ENCODE measurements around the gene HCFC1R1. TPM values are rescaled to one million over a fixed set of nuclear protein-coding genes. Genes with fewer than 3 reads are reported as not detected.

HCFC1R1 gene
- total RNA-seq, 1 donor from 2014 or later = 65.7 TPM

DNA sequence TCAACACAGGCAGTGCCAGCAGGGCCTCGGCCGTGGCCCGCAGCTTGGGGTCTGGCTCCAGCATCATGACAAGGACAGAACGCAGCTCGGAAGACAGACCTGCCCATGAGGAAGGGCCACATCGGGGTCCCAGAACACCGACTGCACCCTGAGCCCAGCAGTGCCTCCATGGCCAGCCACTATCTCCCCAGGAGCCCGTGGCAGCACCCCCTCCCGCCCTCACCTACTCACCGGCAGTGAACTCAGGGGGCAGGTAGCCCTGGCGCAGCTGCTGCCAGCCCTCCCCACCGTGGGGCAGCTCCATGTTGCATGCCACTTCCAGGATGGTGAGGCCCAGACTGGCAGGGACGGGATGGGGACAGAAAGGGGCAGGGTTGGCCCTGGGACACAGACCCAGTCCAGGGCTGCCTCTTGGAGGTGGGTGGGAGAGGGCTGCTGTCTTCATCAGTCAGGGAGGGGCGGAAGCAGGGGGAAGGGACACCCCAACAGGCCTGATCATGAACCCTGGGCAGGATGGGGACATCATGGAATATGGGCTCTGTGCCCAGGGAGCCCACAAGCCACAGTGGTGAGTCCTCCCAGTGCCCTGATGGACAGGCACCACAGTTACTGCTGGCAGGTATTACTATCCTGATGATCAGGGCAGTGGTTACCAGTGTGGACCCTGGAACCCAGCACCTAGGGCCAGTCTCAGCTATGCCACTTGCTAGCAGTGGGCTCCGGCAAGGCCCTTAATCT is 49.3 kb downstream of the HCFC1R1 start:
- Mint-ChIP-seq H3K36me3 (peaks cover 1% of the 10 kb centered on the region), H3K9me3 (no peaks in the 10 kb centered on the region), H3K4me3 (no peak overlapping the region), H3K27me3 (ENCODE audit: low read depth) (no peaks in the 10 kb centered on the region), H3K4me1 (peaks cover 9% of the 10 kb centered on the region), H3K27ac (no peak overlapping the region)
- TF ChIP-seq, protein P1, sequence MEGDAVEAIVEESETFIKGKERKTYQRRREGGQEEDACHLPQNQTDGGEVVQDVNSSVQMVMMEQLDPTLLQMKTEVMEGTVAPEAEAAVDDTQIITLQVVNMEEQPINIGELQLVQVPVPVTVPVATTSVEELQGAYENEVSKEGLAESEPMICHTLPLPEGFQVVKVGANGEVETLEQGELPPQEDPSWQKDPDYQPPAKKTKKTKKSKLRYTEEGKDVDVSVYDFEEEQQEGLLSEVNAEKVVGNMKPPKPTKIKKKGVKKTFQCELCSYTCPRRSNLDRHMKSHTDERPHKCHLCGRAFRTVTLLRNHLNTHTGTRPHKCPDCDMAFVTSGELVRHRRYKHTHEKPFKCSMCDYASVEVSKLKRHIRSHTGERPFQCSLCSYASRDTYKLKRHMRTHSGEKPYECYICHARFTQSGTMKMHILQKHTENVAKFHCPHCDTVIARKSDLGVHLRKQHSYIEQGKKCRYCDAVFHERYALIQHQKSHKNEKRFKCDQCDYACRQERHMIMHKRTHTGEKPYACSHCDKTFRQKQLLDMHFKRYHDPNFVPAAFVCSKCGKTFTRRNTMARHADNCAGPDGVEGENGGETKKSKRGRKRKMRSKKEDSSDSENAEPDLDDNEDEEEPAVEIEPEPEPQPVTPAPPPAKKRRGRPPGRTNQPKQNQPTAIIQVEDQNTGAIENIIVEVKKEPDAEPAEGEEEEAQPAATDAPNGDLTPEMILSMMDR (IDR thresholded peaks at IDR 0.05; ENCODE audit: unreplicated experiment) = no peak
- no peak for DNase-seq (ENCODE audit: low spot score in 2 of 2, unreplicated experiment in 2 of 2)

DNA sequence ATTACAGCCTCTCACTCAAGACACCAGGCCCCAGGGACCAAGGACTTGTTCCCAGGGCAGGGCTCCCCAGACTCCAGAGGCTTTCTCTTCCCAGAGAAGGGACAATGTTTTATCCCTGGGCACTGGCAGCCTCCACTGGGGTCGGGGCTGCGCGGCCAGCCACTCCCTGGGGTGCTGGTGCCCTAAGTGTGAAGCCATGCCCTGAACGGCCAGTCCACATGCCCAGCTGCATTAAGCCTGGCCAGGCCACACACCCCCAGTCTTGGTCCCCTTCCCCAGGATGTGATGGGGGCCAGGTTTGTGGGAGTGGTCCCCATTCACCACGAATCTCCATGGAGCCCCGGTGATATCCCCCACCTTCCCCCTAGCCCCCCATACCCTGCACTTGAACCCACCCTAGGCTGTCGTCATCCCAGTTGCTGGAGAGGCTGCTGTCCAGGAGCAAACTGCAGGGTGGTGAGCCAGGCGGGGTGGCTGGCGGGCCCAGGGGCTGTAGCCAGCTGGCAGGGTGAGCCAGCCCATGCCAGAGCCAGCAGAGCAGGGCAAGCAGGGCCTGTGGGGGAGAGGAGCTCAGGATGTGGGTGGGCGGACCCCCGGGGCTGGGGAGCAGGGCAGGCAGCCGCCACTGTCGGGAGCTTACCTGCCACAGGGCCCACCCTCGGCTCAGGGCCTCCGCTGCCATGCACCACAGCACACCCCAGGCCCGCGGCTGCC is 50.0 kb downstream of the HCFC1R1 start:
- TF ChIP-seq, protein P1 (IDR thresholded peaks at IDR 0.05; ENCODE audit: unreplicated experiment) = no peak
- Mint-ChIP-seq H3K9me3 (no peaks in the 10 kb centered on the region), H3K27ac (no peak overlapping the region), H3K27me3 (ENCODE audit: low read depth) (no peaks in the 10 kb centered on the region), H3K4me3 (no peak overlapping the region), H3K4me1 (peaks cover 9% of the 10 kb centered on the region), H3K36me3 (peaks cover 1% of the 10 kb centered on the region)
- DNase-seq (ENCODE audit: low spot score in 2 of 2, unreplicated experiment in 2 of 2) = no peak

DNA sequence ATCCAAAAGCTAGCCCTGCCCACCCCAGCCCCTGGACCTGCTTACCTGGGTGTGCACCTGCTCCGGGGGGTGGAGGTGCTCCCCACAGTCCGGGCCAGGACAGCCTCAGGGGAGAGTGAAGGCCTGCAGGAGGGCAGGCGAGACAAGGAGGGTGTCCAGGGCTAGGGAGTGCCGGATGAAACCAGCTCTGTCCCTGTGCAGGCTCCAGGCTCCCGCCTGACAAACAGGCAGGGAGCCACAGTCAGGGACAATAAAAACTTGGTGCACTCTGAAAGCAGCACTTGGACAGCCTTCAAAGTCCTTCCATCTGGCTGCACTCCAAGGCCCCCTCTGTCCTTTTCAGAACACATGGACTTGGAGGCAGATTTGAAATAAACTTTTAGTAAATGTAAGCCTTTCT is 50.6 kb downstream of the HCFC1R1 start:
- no peaks in the 10 kb centered on the region for H3K9me3 Mint-ChIP-seq
- peaks cover 15% of the 10 kb centered on the region for H3K4me1 Mint-ChIP-seq
- H3K36me3 Mint-ChIP-seq = peaks cover 1% of the 10 kb centered on the region
- TF ChIP-seq, protein P1 (IDR thresholded peaks at IDR 0.05; ENCODE audit: unreplicated experiment) = no peak
- no peak overlapping the region for H3K4me3 Mint-ChIP-seq
- no peak for DNase-seq (ENCODE audit: low spot score in 2 of 2, unreplicated experiment in 2 of 2)
- no peak overlapping the region for H3K27ac Mint-ChIP-seq
- no peaks in the 10 kb centered on the region for H3K27me3 Mint-ChIP-seq (ENCODE audit: low read depth)

Other genes with a start within 250 kb of the HCFC1R1 start
- 192 to 200 TPM (median 195 TPM) in 3 replicates for gene ELOB, start 246.7 kb downstream of the HCFC1R1 start, total RNA-seq
- not detected in 3 replicates for gene PRSS33, start 236.4 kb downstream of the HCFC1R1 start, total RNA-seq
- not detected in 3 replicates for gene PRSS41, start 225.5 kb downstream of the HCFC1R1 start, total RNA-seq
- gene PRSS21, start 206.7 kb downstream of the HCFC1R1 start, total RNA-seq = not detected in 3 replicates
- 0.51 to 1.5 TPM (median 0.70 TPM) in 3 replicates for gene ZG16B, start 193.6 kb downstream of the HCFC1R1 start, total RNA-seq
- 22.8 to 25.1 TPM (median 24.9 TPM) in 3 replicates for gene PRSS22, start 165.8 kb downstream of the HCFC1R1 start, total RNA-seq
- gene FLYWCH2, start 140.7 kb downstream of the HCFC1R1 start, total RNA-seq = 26.3 to 28.6 TPM (median 28.3 TPM) in 3 replicates
- gene FLYWCH1, start 112.0 kb downstream of the HCFC1R1 start, total RNA-seq = 25.9 to 29.4 TPM (median 29.0 TPM) in 3 replicates
- 27.3 to 30.5 TPM (median 29.1 TPM) in 3 replicates for gene KREMEN2, start 59.7 kb downstream of the HCFC1R1 start, total RNA-seq
- 8.1 to 10.1 TPM (median 8.9 TPM) in 3 replicates for gene PAQR4, start 54.6 kb downstream of the HCFC1R1 start, total RNA-seq
- gene PKMYT1, start 43.5 kb downstream of the HCFC1R1 start, total RNA-seq = 21.1 to 22.0 TPM (median 21.8 TPM) in 3 replicates
- 5.4 to 5.7 TPM (median 5.4 TPM) in 3 replicates for gene CLDN9, start 11.0 kb downstream of the HCFC1R1 start, total RNA-seq
- 257 to 267 TPM (median 260 TPM) in 3 replicates for gene CLDN6, start 5.8 kb downstream of the HCFC1R1 start, total RNA-seq
- gene TNFRSF12A, start 3.6 kb downstream of the HCFC1R1 start, total RNA-seq = 44.6 to 45.5 TPM (median 45.1 TPM) in 3 replicates
- 59.8 to 62.4 TPM (median 60.2 TPM) in 3 replicates for gene THOC6, start 93 bp upstream of the HCFC1R1 start, total RNA-seq
- 4.5 to 5.8 TPM (median 5.1 TPM) in 3 replicates for gene BICDL2, start 13.0 kb upstream of the HCFC1R1 start, total RNA-seq
- gene MMP25, start 22.6 kb upstream of the HCFC1R1 start, total RNA-seq = 0.09 to 0.16 TPM (median 0.11 TPM) in 3 replicates
- 4.9 to 6.0 TPM (median 5.5 TPM) in 3 replicates for gene IL32, start 41.7 kb upstream of the HCFC1R1 start, total RNA-seq
- gene ZSCAN10, start 75.4 kb upstream of the HCFC1R1 start, total RNA-seq = 0.09 to 0.42 TPM in 2 of 3 replicates, not detected in the other
- gene ZNF205, start 88.6 kb upstream of the HCFC1R1 start, total RNA-seq = 15.4 to 16.7 TPM (median 16.0 TPM) in 3 replicates
- gene ZNF213, start 111.1 kb upstream of the HCFC1R1 start, total RNA-seq = 12.2 to 13.4 TPM (median 12.7 TPM) in 3 replicates
- gene OR1F1, start 164.3 kb upstream of the HCFC1R1 start, total RNA-seq = not detected in 3 replicates
- 8.0 to 8.6 TPM (median 8.3 TPM) in 3 replicates for gene ZNF200, start 211.2 kb upstream of the HCFC1R1 start, total RNA-seq
- 0.20 TPM in 1 of 3 replicates, not detected in the others for gene MEFV, start 232.7 kb upstream of the HCFC1R1 start, total RNA-seq